Hindlimb muscle (tissue), 1 donor: Measurements from ENCODE around the gene NEK7. TPM values are rescaled to one million over a fixed set of nuclear protein-coding genes. Genes with fewer than 3 reads are reported as not detected.

ENCODE experiments used
- DNase-seq: peaks from one replicate; pipeline ENCODE4 v3.0.0-alpha.2; 2013
- polyA plus RNA-seq: library from polyadenylated mRNA; unstranded; fragments of 120-200 nt; gene quantifications from one replicate; pipeline ENCODE4 v1.2.1, GENCODE V29; 2013; ENCODE audit not compliant: insufficient read length

The NEK7 gene
- polyA plus RNA-seq, 1 donor = 37.2 TPM

GRCh38 chr1:198361237-198361767 lies 204.5 kb downstream of the NEK7 start:
- no peak for DNase-seq

- DNase-seq = no peak
These were observed 206.9 kb downstream of the NEK7 start for GRCh38 chr1:198363625-198364151.

GRCh38 chr1:198364471-198364870 lies 207.7 kb downstream of the NEK7 start:
- DNase-seq = no peak

- DNase-seq = no peak
These were observed 210.5 kb downstream of the NEK7 start for GRCh38 chr1:198367296-198367695.

- no peak for DNase-seq
These were observed 214.2 kb downstream of the NEK7 start for GRCh38 chr1:198370996-198371395.

Other genes starting within 250 kb of the NEK7 start
- not detected for gene LHX9, start 239.6 kb upstream of the NEK7 start, polyA plus RNA-seq